IPS-18a (cell line): ENCODE results near the gene SUGP2.

Source experiments
- H3K27ac ChIP-seq: one replicate; pipeline ENCODE4 v1.5.1; 2013; ENCODE audit warnings: low read length
- H3K27me3 ChIP-seq: one replicate; pipeline ENCODE4 v1.6.1; 2013; ENCODE audit warnings: mild to moderate bottlenecking, low read length; ENCODE audit not compliant: control insufficient read depth, insufficient read depth
- H3K36me3 ChIP-seq: one replicate; pipeline ENCODE4 v1.6.1; 2013; ENCODE audit warnings: low read depth, low read length; ENCODE audit not compliant: control insufficient read depth
- H3K4me1 ChIP-seq: one replicate; pipeline ENCODE4 v1.6.1; 2013; ENCODE audit warnings: low read depth, low read length; ENCODE audit not compliant: control insufficient read depth
- H3K4me3 ChIP-seq: one replicate; pipeline ENCODE4 v1.5.1; 2013; ENCODE audit warnings: low read length
- H3K9ac ChIP-seq: one replicate; pipeline ENCODE4 v1.6.1; 2013; ENCODE audit warnings: mild to moderate bottlenecking, low read length, moderate library complexity
- H3K9me3 ChIP-seq: one replicate; pipeline ENCODE4 v1.6.1; 2013; ENCODE audit warnings: low read depth, low read length; ENCODE audit not compliant: control insufficient read depth

SUGP2 gene

GRCh38 chr19:19067276-19068072, 34.2 kb upstream of the SUGP2 start:
- Histone ChIP-seq H3K9ac (no peak overlapping the region), H3K4me3 (no peak overlapping the region), H3K36me3 (no peaks in the 10 kb centered on the region), H3K27ac (no peak overlapping the region), H3K4me1 (peaks cover 8% of the 10 kb centered on the region), H3K27me3 (peaks cover 69% of the 10 kb centered on the region), H3K9me3 (no peaks in the 10 kb centered on the region)

- Histone ChIP-seq H3K36me3 (no peaks in the 10 kb centered on the region), H3K9me3 (no peaks in the 10 kb centered on the region), H3K4me3 (peak overlapping the region; percentile 70), H3K27me3 (peaks cover 55% of the 10 kb centered on the region), H3K27ac (no peak overlapping the region), H3K4me1 (peaks cover 8% of the 10 kb centered on the region), H3K9ac (no peak overlapping the region)
Measured at GRCh38 chr19:19064811-19065745, 31.8 kb upstream of the SUGP2 start.

- Histone ChIP-seq H3K4me3 (peak overlapping the region; percentile 70), H3K9me3 (no peaks in the 10 kb centered on the region), H3K27me3 (peaks cover 55% of the 10 kb centered on the region), H3K36me3 (peaks cover 3% of the 10 kb centered on the region), H3K9ac (no peak overlapping the region), H3K27ac (no peak overlapping the region), H3K4me1 (peaks cover 8% of the 10 kb centered on the region)
Measured at GRCh38 chr19:19064098-19064722, 30.9 kb upstream of the SUGP2 start.

- Histone ChIP-seq H3K36me3 (peaks cover 3% of the 10 kb centered on the region), H3K27me3 (peaks cover 51% of the 10 kb centered on the region), H3K27ac (peak within 1 kb of the TSS; percentile 25), H3K4me1 (peaks cover 8% of the 10 kb centered on the region), H3K4me3 (peak within 1 kb of the TSS; percentile 70), H3K9ac (peak within 1 kb of the TSS; percentile 34), H3K9me3 (no peaks in the 10 kb centered on the region)
Measured at GRCh38 chr19:19063183-19064097, 30.1 kb upstream of the SUGP2 start, which contains the start of gene SLC25A42. Gene SLC25A42, plus strand, starts transcription at chr19:19063994. Its CDS starts 32,131 bp downstream, at chr19:19096125.

- peaks cover 47% of the 10 kb centered on the region for H3K27me3 ChIP-seq
- H3K9ac ChIP-seq: peak overlapping the region; percentile 34
- no peaks in the 10 kb centered on the region for H3K9me3 ChIP-seq
- H3K27ac ChIP-seq: no peak overlapping the region
- H3K4me3 ChIP-seq: peak overlapping the region; percentile 70
- H3K36me3 ChIP-seq: peaks cover 4% of the 10 kb centered on the region
- H3K4me1 ChIP-seq: peaks cover 8% of the 10 kb centered on the region
Measured at GRCh38 chr19:19062454-19063182, 29.3 kb upstream of the SUGP2 start.

- no peak overlapping the region for H3K27ac ChIP-seq
Measured at GRCh38 chr19:19061506-19061905, 28.2 kb upstream of the SUGP2 start.

GRCh38 chr19:19059837-19060611, 26.7 kb upstream of the SUGP2 start:
- no peak overlapping the region for H3K27ac ChIP-seq
- H3K4me1 ChIP-seq: peaks cover 8% of the 10 kb centered on the region
- no peak overlapping the region for H3K4me3 ChIP-seq
- peaks cover 21% of the 10 kb centered on the region for H3K36me3 ChIP-seq
- no peaks in the 10 kb centered on the region for H3K9me3 ChIP-seq
- no peak overlapping the region for H3K9ac ChIP-seq
- H3K27me3 ChIP-seq: peaks cover 21% of the 10 kb centered on the region

More at GRCh38 chr19:19061506-19061905, 28.2 kb upstream of the SUGP2 start:
- peaks cover 14% of the 10 kb centered on the region for H3K36me3 ChIP-seq
- H3K4me3 ChIP-seq: no peak overlapping the region
- H3K9me3 ChIP-seq: no peaks in the 10 kb centered on the region
- H3K4me1 ChIP-seq: peaks cover 8% of the 10 kb centered on the region
- peaks cover 36% of the 10 kb centered on the region for H3K27me3 ChIP-seq
- H3K9ac ChIP-seq: no peak overlapping the region

- Histone ChIP-seq H3K9me3 (no peaks in the 10 kb centered on the region), H3K27me3 (peaks cover 13% of the 10 kb centered on the region), H3K4me3 (no peak overlapping the region), H3K27ac (no peak overlapping the region), H3K4me1 (peaks cover 2% of the 10 kb centered on the region), H3K9ac (no peak overlapping the region), H3K36me3 (peaks cover 29% of the 10 kb centered on the region)
Measured at GRCh38 chr19:19059018-19059836, 25.9 kb upstream of the SUGP2 start.

GRCh38 chr19:19057720-19058119, 24.4 kb upstream of the SUGP2 start:
- no peak overlapping the region for H3K9ac ChIP-seq
- H3K4me1 ChIP-seq: no peaks in the 10 kb centered on the region
- peaks cover 36% of the 10 kb centered on the region for H3K36me3 ChIP-seq
- H3K27ac ChIP-seq: no peak overlapping the region
- peaks cover 10% of the 10 kb centered on the region for H3K27me3 ChIP-seq
- H3K4me3 ChIP-seq: no peak overlapping the region
- no peaks in the 10 kb centered on the region for H3K9me3 ChIP-seq
